GM23248 (cell line): ENCODE results near the gene SPATA31E1.
"Not testable (repeated sequence)": the region's sequence is repeated elsewhere in the genome, so short reads cannot be mapped to it uniquely, and the experiment has no call there.

Experiments
- EZH2 ChIP-seq: fragments of 200-600 bp; sonication (generic); IDR thresholded peaks from 2 replicates; pipeline ENCODE4 v1.6.1; 2018; ENCODE audit warnings: antibody characterized with exemption, mild to moderate bottlenecking; ENCODE audit not compliant: insufficient read depth, poor library complexity, severe bottlenecking
- EZH2phosphoT487 ChIP-seq: fragments of 200-600 bp; sonication (generic); IDR thresholded peaks from 2 replicates; pipeline ENCODE4 v1.6.1; 2018; ENCODE audit warnings: antibody characterized with exemption, moderate library complexity, mild to moderate bottlenecking, low read depth; ENCODE audit not compliant: insufficient read depth

GRCh38 chr9:87937352-87937751 is 54.7 kb downstream of the SPATA31E1 start:
- TF ChIP-seq EZH2phosphoT487, EZH2: not testable (repeated sequence)
